WTC11 (cell line): ENCODE measurements around the gene GLIPR1. TPM values are rescaled to one million over a fixed set of nuclear protein-coding genes. Genes with fewer than 3 reads are reported as not detected.

Experiments
- ATAC-seq: fragments of 200-7000 bp; cut with Tn5 transposase; 2 replicates; pipeline ENCODE4 v1.10.0; 2021; ENCODE audit warnings: mild to moderate bottlenecking, moderate library complexity
- CTCF ChIA-PET: fragments of 300-600 bp; sonication (Branson Sonifier 250); formaldehyde crosslinking; loops from one replicate; lab custom pipeline; 2021; ENCODE audit warnings: antibody characterized with exemption; lab: Charles Lee
- POLR2A ChIA-PET: fragments of 350-600 bp; sonication (Branson Sonifier 250); formaldehyde crosslinking; loops from one replicate; lab custom pipeline; 2021; ENCODE audit warnings: antibody characterized with exemption; lab: Charles Lee
- DNase-seq: peaks from one replicate; pipeline ENCODE4 v3.0.0; 2021; ENCODE audit warnings: low spot score
- H3K27ac Mint-ChIP-seq: 2 replicates; pipeline ENCODE4 v1.8.0; 2021; ENCODE audit warnings: mixed read lengths
- H3K27me3 Mint-ChIP-seq: 2 replicates; pipeline ENCODE4 v1.8.0; 2021; ENCODE audit warnings: low read depth, mild to moderate bottlenecking, moderate library complexity, mixed read lengths
- H3K36me3 Mint-ChIP-seq: 2 replicates; pipeline ENCODE4 v1.8.0; 2021; ENCODE audit warnings: mixed read lengths
- H3K4me1 Mint-ChIP-seq: 2 replicates; pipeline ENCODE4 v1.8.0; 2022; ENCODE audit warnings: mixed read lengths
- H3K4me3 Mint-ChIP-seq: 2 replicates; pipeline ENCODE4 v1.8.0; 2021; ENCODE audit warnings: mild to moderate bottlenecking, moderate library complexity, mixed read lengths
- H3K9me3 Mint-ChIP-seq: 2 replicates; pipeline ENCODE4 v1.8.0; 2021; ENCODE audit warnings: mixed read lengths
- AR ChIP-seq: fragments of 250-450 bp; sonication (Bioruptor Pico); IDR thresholded peaks from 2 replicates; pipeline ENCODE4 v1.9.0; 2021; ENCODE audit warnings: mild to moderate bottlenecking
- ATF1 ChIP-seq: sonication (generic); formaldehyde crosslinking; IDR thresholded peaks from 2 replicates; pipeline ENCODE4 v1.8.1; 2023; ENCODE audit warnings: mild to moderate bottlenecking, moderate library complexity, missing genetic modification reagents
- ATF3 ChIP-seq: sonication (generic); formaldehyde crosslinking; conservative IDR thresholded peaks from 2 replicates; pipeline ENCODE4 v1.8.1; 2022; ENCODE audit warnings: mild to moderate bottlenecking, missing genetic modification reagents
- CREB1 ChIP-seq: sonication (generic); formaldehyde crosslinking; IDR thresholded peaks from 2 replicates; pipeline ENCODE4 v1.8.0; 2023; ENCODE audit warnings: mild to moderate bottlenecking, missing genetic modification reagents
- EMX1 ChIP-seq: fragments of 250-450 bp; sonication (Bioruptor Pico); IDR thresholded peaks from 2 replicates; pipeline ENCODE4 v1.8.0; 2021; ENCODE audit warnings: mild to moderate bottlenecking
- ERG ChIP-seq: fragments of 250-450 bp; sonication (Bioruptor Pico); IDR thresholded peaks from 2 replicates; pipeline ENCODE4 v1.8.0; 2021; ENCODE audit warnings: mild to moderate bottlenecking
- FOXJ3 ChIP-seq: sonication (generic); formaldehyde crosslinking; IDR thresholded peaks from 2 replicates; pipeline ENCODE4 v1.9.0; 2021; ENCODE audit warnings: missing genetic modification reagents, mild to moderate bottlenecking, borderline replicate concordance
- FOXK1 ChIP-seq: sonication (generic); formaldehyde crosslinking; IDR thresholded peaks from 2 replicates; pipeline ENCODE4 v1.8.0; 2022; ENCODE audit warnings: mild to moderate bottlenecking, moderate library complexity, missing genetic modification reagents
- FOXP1 ChIP-seq: sonication (generic); formaldehyde crosslinking; IDR thresholded peaks from 2 replicates; pipeline ENCODE4 v1.8.0; 2022; ENCODE audit warnings: missing genetic modification reagents, mild to moderate bottlenecking, moderate library complexity, borderline replicate concordance
- FOXP4 ChIP-seq: sonication (generic); formaldehyde crosslinking; IDR thresholded peaks from 2 replicates; pipeline ENCODE4 v1.8.0; 2022; ENCODE audit warnings: mild to moderate bottlenecking, missing genetic modification reagents
- HMGA2 ChIP-seq: fragments of 250-450 bp; sonication (Bioruptor Pico); IDR thresholded peaks from 2 replicates; pipeline ENCODE4 v1.4.0; 2021; ENCODE audit warnings: mild to moderate bottlenecking, moderate library complexity
- HMGXB4 ChIP-seq: sonication (generic); formaldehyde crosslinking; IDR thresholded peaks from 2 replicates; pipeline ENCODE4 v1.8.1; 2023; ENCODE audit warnings: mild to moderate bottlenecking, moderate library complexity, missing genetic modification reagents
- IRF1 ChIP-seq: sonication (generic); formaldehyde crosslinking; IDR thresholded peaks from 2 replicates; pipeline ENCODE4 v1.8.0; 2023; ENCODE audit warnings: missing genetic modification reagents
- IRF2 ChIP-seq: sonication (generic); formaldehyde crosslinking; IDR thresholded peaks from 2 replicates; pipeline ENCODE4 v1.8.0; 2022; ENCODE audit warnings: low read depth, missing genetic modification reagents, borderline replicate concordance
- MAX ChIP-seq: sonication (generic); formaldehyde crosslinking; IDR thresholded peaks from 2 replicates; pipeline ENCODE4 v1.8.0; 2022; ENCODE audit warnings: mild to moderate bottlenecking, missing genetic modification reagents
- MXD4 ChIP-seq: fragments of 250-450 bp; sonication (Bioruptor Pico); IDR thresholded peaks from 2 replicates; pipeline ENCODE4 v1.8.0; 2021; ENCODE audit warnings: mild to moderate bottlenecking, moderate library complexity, borderline replicate concordance
- TEAD1 ChIP-seq: sonication (generic); formaldehyde crosslinking; IDR thresholded peaks from 2 replicates; pipeline ENCODE4 v1.8.0; 2022; ENCODE audit warnings: mild to moderate bottlenecking, missing genetic modification reagents
- TEAD4 ChIP-seq: sonication (generic); formaldehyde crosslinking; IDR thresholded peaks from 2 replicates; pipeline ENCODE4 v1.8.0; 2022; ENCODE audit warnings: mild to moderate bottlenecking, missing genetic modification reagents
- ZBTB43 ChIP-seq: sonication (generic); formaldehyde crosslinking; IDR thresholded peaks from 2 replicates; pipeline ENCODE4 v1.8.1; 2023; ENCODE audit warnings: mild to moderate bottlenecking, missing genetic modification reagents
- ZNF281 ChIP-seq: sonication (generic); formaldehyde crosslinking; IDR thresholded peaks from 2 replicates; pipeline ENCODE4 v1.8.0; 2023; ENCODE audit warnings: mild to moderate bottlenecking, missing genetic modification reagents
- ZNF317 ChIP-seq: sonication (generic); formaldehyde crosslinking; IDR thresholded peaks from 2 replicates; pipeline ENCODE4 v1.8.1; 2023; ENCODE audit warnings: low read depth, mild to moderate bottlenecking, moderate library complexity, missing genetic modification reagents, borderline replicate concordance
- ZNF416 ChIP-seq: fragments of 250-450 bp; sonication (Bioruptor Pico); IDR thresholded peaks from 2 replicates; pipeline ENCODE4 v1.9.0; 2021; ENCODE audit warnings: mild to moderate bottlenecking, inconsistent platforms
- total RNA-seq: library from RNA; stranded (reverse); gene quantifications from 3 replicates; pipeline ENCODE4 v1.2.3, GENCODE V29; 2021

Gene GLIPR1
- total RNA-seq, 1 experiment from 2014 or later: 0.28 TPM

- H3K9me3 Mint-ChIP-seq: no peaks in the 10 kb centered on the region
- ChIA-PET CTCF (interaction anchor here (0.7 kb wide), 1 partner anchor 317 kb away, joined by 4 read pairs; no protein-coding TSS in a partner anchor), POLR2A (interaction anchor here (0.6 kb wide), 1 partner anchor 86 kb away, joined by 3 read pairs; no protein-coding TSS in a partner anchor)
- H3K36me3 Mint-ChIP-seq: no peaks in the 10 kb centered on the region
- TF ChIP-seq MAX (no peak), FOXP1 (CRISPR knock-in tag) (no peak), TEAD4 (CRISPR knock-in tag) (no peak), FOXK1 (CRISPR knock-in tag) (no peak), EMX1 (CRISPR knock-in tag) (no peak), ZNF317 (no peak), ATF1 (CRISPR knock-in tag) (no peak), ZBTB43 (CRISPR knock-in tag) (no peak), MXD4 (CRISPR knock-in tag) (no peak), ERG (CRISPR knock-in tag) (no peak), ZNF416 (CRISPR knock-in tag) (no peak)
- H3K27me3 Mint-ChIP-seq: no peaks in the 10 kb centered on the region
- DNase-seq (no peak), ATAC-seq (no peak)
- no peak overlapping the region for H3K27ac Mint-ChIP-seq
- H3K4me1 Mint-ChIP-seq: peaks cover 11% of the 10 kb centered on the region
- H3K4me3 Mint-ChIP-seq: no peak overlapping the region
These were observed 4.5 kb upstream of the GLIPR1 start for GRCh38 chr12:75476071-75476470.

- H3K4me1 Mint-ChIP-seq: peaks cover 8% of the 10 kb centered on the region
- DNase-seq (no peak), ATAC-seq (no peak)
- H3K27ac Mint-ChIP-seq: no peak overlapping the region
- ChIA-PET CTCF (no interaction called here), POLR2A (no interaction called here)
- H3K36me3 Mint-ChIP-seq: no peaks in the 10 kb centered on the region
- no peak overlapping the region for H3K4me3 Mint-ChIP-seq
- no peaks in the 10 kb centered on the region for H3K27me3 Mint-ChIP-seq
- no peaks in the 10 kb centered on the region for H3K9me3 Mint-ChIP-seq
- TF ChIP-seq ZNF281 (CRISPR knock-in tag) (no peak), CREB1 (no peak), HMGA2 (CRISPR knock-in tag) (no peak), ATF3 (CRISPR knock-in tag) (no peak), AR (CRISPR knock-in tag) (no peak), IRF2 (CRISPR knock-in tag) (no peak), TEAD1 (CRISPR knock-in tag) (no peak), HMGXB4 (no peak), FOXJ3 (CRISPR knock-in tag) (no peak), FOXP4 (CRISPR knock-in tag) (no peak), IRF1 (CRISPR knock-in tag) (no peak), ATF1 (CRISPR knock-in tag) (no peak)
These were observed 3.4 kb upstream of the GLIPR1 start for GRCh38 chr12:75477137-75477536.
